K562 (cell line): ENCODE measurements around the gene RSPH6A. TPM values are rescaled to one million over a fixed set of nuclear protein-coding genes. Genes with fewer than 3 reads are reported as not detected.

Experiments
- ATAC-seq: fragments of 200-7000 bp; cut with Tn5 transposase; 3 replicates; pipeline ENCODE4 v1.9.1; 2020; ENCODE audit warnings: moderate library complexity
- BruUV-seq: library from RNA; stranded (reverse); fragments of 400-500 nt; replicated peaks from 2 replicates; lab custom pipeline; 2021; lab: Mats Ljungman, UMichigan
- CTCF ChIA-PET: fragments of 300-600 bp; formaldehyde crosslinking; extraction: SDS; loops from one replicate; lab custom pipeline; 2021; ENCODE audit warnings: low intra/inter-chr PET ratio; lab: Yijun Ruan, JAX
- POLR2A ChIA-PET: fragments of 300-600, 350-650 bp; sonication (Branson Sonifier 250); formaldehyde crosslinking; extraction: SDS; loops from one replicate; lab custom pipeline; 2021; ENCODE audit warnings: antibody characterized with exemption, inconsistent platforms; lab: Yijun Ruan, JAX
- DNase-seq, 4 experiments: peaks; one replicate each; pipeline versions ENCODE4 v3.0.0 to v3.0.0-alpha.2; 2011 to 2018; ENCODE audit warnings: low spot score in 3 of 4, mixed read lengths in 3 of 4; ENCODE audit errors: extremely low read depth in 1 of 4
- FAIRE-seq: peaks from 2 replicates; lab custom pipeline; 2011; peaks lifted over from hg19 to GRCh38; lab: Jason Lieb, UNC
- H2AFZ ChIP-seq: 2 replicates; pipeline ENCODE4 v1.6.0; 2011; ENCODE audit warnings: low read depth, low read length, control low read depth, inconsistent platforms
- H3K27ac ChIP-seq: fragments of 200-600 bp; 3 replicates; pipeline ENCODE4 v1.8.0; 2011; ENCODE audit warnings: low read depth, mild to moderate bottlenecking, control low read depth, inconsistent platforms, low read length, moderate library complexity, mixed read lengths; ENCODE audit errors: extremely low read depth
- H3K27me3 ChIP-seq, 2 experiments: fragments of 300-600 bp in 1 of 2; 2 replicates in 1 of 2; 3 replicates in 1 of 2; pipeline versions ENCODE4 v1.6.0 to v1.8.0; 2011; ENCODE audit warnings: inconsistent platforms in 2 of 2, low read length in 2 of 2, mild to moderate bottlenecking in 1 of 2, mixed read lengths in 1 of 2, moderate library complexity in 1 of 2; ENCODE audit not compliant: control insufficient read depth in 2 of 2, insufficient read depth in 2 of 2
- H3K36me3 ChIP-seq: fragments of 300-600 bp; 3 replicates; pipeline ENCODE4 v1.8.0; 2011; ENCODE audit warnings: mild to moderate bottlenecking, low read length, inconsistent platforms; ENCODE audit not compliant: control insufficient read depth, insufficient read depth
- H3K4me1 ChIP-seq, 2 experiments: fragments of 200-600 bp in 1 of 2; replicated peaks in 1 of 2; 2 replicates in 1 of 2; 3 replicates in 1 of 2; pipeline versions ENCODE4 v1.5.1 to v1.8.0; 2011; ENCODE audit warnings: inconsistent platforms in 2 of 2, low read length in 2 of 2, mild to moderate bottlenecking in 1 of 2, mixed read lengths in 1 of 2, moderate library complexity in 1 of 2; ENCODE audit not compliant: control insufficient read depth in 2 of 2, insufficient read depth in 2 of 2
- H3K4me2 ChIP-seq: 2 replicates; pipeline ENCODE4 v1.6.1; 2011; ENCODE audit warnings: low read length, control low read depth, inconsistent platforms, mixed read lengths; ENCODE audit not compliant: insufficient read depth
- H3K4me3 ChIP-seq: fragments of 200-600 bp; sonication (generic), shearing (Covaris generic); 2 replicates; pipeline ENCODE4 v1.5.1; 2016; ENCODE audit warnings: control low read depth, inconsistent platforms
- H3K79me2 ChIP-seq: fragments of 200-600 bp; 3 replicates; pipeline ENCODE4 v1.8.0; 2011; ENCODE audit warnings: low read length, inconsistent platforms; ENCODE audit not compliant: control insufficient read depth, insufficient read depth
- H3K9ac ChIP-seq, 2 experiments: 2 replicates each; pipeline versions ENCODE4 v1.6.0 to v1.6.1; 2011; ENCODE audit warnings: low read depth in 2 of 2, low read length in 2 of 2, control low read depth in 1 of 2, inconsistent platforms in 1 of 2, mild to moderate bottlenecking in 1 of 2, mixed read lengths in 1 of 2; ENCODE audit not compliant: insufficient read depth in 1 of 2
- H3K9me1 ChIP-seq: one replicate; pipeline ENCODE4 v1.6.0; 2011; ENCODE audit warnings: inconsistent platforms, mild to moderate bottlenecking, low read length, moderate library complexity; ENCODE audit not compliant: control insufficient read depth, insufficient read depth
- H3K9me3 ChIP-seq: replicated peaks from 2 replicates; pipeline ENCODE4 v1.5.1; 2011; ENCODE audit warnings: low read depth, low read length, inconsistent platforms; ENCODE audit not compliant: control insufficient read depth, insufficient read depth
- H4K20me1 ChIP-seq: replicated peaks from 2 replicates; pipeline ENCODE4 v1.6.1; 2011; ENCODE audit warnings: low read length, inconsistent platforms, mixed read lengths; ENCODE audit not compliant: control insufficient read depth, insufficient read depth
- CCNT2 ChIP-seq: IDR thresholded peaks from 2 replicates; pipeline ENCODE4 v1.6.1; 2011; ENCODE audit warnings: borderline replicate concordance, low read depth, mild to moderate bottlenecking, moderate library complexity, mixed read lengths, low read length; ENCODE audit not compliant: insufficient read length; ENCODE audit errors: extremely low read depth
- DACH1 ChIP-seq: fragments of 450-650 bp; IDR thresholded peaks from 2 replicates; pipeline ENCODE4 v1.6.1; 2018; ENCODE audit not compliant: partially characterized antibody
- NFYB ChIP-seq: IDR thresholded peaks from 2 replicates; pipeline ENCODE4 v1.6.1; 2011; ENCODE audit warnings: mild to moderate bottlenecking, moderate library complexity; ENCODE audit not compliant: insufficient read length; ENCODE audit errors: extremely low read depth
- POLR2G ChIP-seq: fragments of 200-400 bp; formaldehyde crosslinking; IDR thresholded peaks from 2 replicates; pipeline ENCODE4 v1.6.1; 2017; ENCODE audit warnings: low read depth, mild to moderate bottlenecking, antibody characterized with exemption, low read length, moderate library complexity
- SLC30A9 ChIP-seq: fragments of 250-450 bp; sonication (Bioruptor Pico); IDR thresholded peaks from 2 replicates; pipeline ENCODE4 v1.8.0; 2022; ENCODE audit warnings: mild to moderate bottlenecking, moderate library complexity
- SNAPC5 ChIP-seq: fragments of 250-450 bp; sonication (Bioruptor Pico); IDR thresholded peaks from 2 replicates; pipeline ENCODE4 v1.8.0; 2021; ENCODE audit warnings: moderate library complexity, mild to moderate bottlenecking, inconsistent platforms
- TAF1 ChIP-seq: IDR thresholded peaks from 2 replicates; pipeline ENCODE4 v1.6.1; 2011; ENCODE audit warnings: mild to moderate bottlenecking, low read length, moderate library complexity; ENCODE audit not compliant: insufficient read depth, control insufficient read depth, severe bottlenecking; ENCODE audit errors: extremely low read depth
- THRAP3 ChIP-seq: fragments of 450-650 bp; IDR thresholded peaks from 2 replicates; pipeline ENCODE4 v1.6.1; 2016; ENCODE audit warnings: mild to moderate bottlenecking, inconsistent platforms, borderline replicate concordance
- WGBS: fragments of 100-300 bp; shearing (Covaris generic); methylation state at CpG from one replicate; pipeline ENCODE4 v1.1.6; 2016; ENCODE audit warnings: low coverage, mixed read lengths; ENCODE audit not compliant: insufficient coverage; ENCODE audit errors: missing lambda C conversion rate; 5-methylcytosine and 5-hydroxymethylcytosine counted together
- in situ Hi-C: fragments of 300-500 bp; cut with MboI; formaldehyde crosslinking; loops from 4 replicates; pipeline ENCODE4 v1.15.0; 2018; ENCODE audit warnings: inconsistent platforms, mixed read lengths
- intact Hi-C: fragments of 100-400 bp; cut with micrococcal nuclease; formaldehyde crosslinking; loops from 2 replicates; pipeline ENCODE4 v1.14.2; 2022
- polyA plus RNA-seq, 8 experiments: library from polyadenylated mRNA; depleted of rRNA in 4 of 8; stranded (reverse) in 5 of 8; unstranded in 3 of 8; fragments of >200 nt; fragmentation: Nextera tagmentation in 2 of 8; fragmentation: Illumina TruSeq in 1 of 8; extraction: Ambion mirVana in 2 of 8; extraction: Trizol in 1 of 8; gene quantifications; 2 replicates each; pipeline versions ENCODE4 v1.2.1 to v1.2.3, GENCODE V29; 2011 to 2014; ENCODE audit warnings: inconsistent platforms in 1 of 8, missing spikeins in 1 of 8
- total RNA-seq, 7 experiments: library from RNA; depleted of rRNA in 6 of 7; stranded (reverse); fragments of >200 nt in 6 of 7; fragmentation: Illumina TruSeq in 2 of 7; extraction: Trizol in 2 of 7; gene quantifications; 2 replicates each; pipeline versions ENCODE4 v1.2.1 to v1.2.3, GENCODE V29; 2011 to 2021; ENCODE audit warnings: low replicate concordance in 1 of 7
- TF ChIP-seq, protein P1 (sequence below): sonication (generic); formaldehyde crosslinking; IDR thresholded peaks from 2 replicates; pipeline ENCODE4 v1.8.1; 2023; ENCODE audit warnings: mild to moderate bottlenecking, missing genetic modification reagents

Gene RSPH6A
- total and polyA plus RNA-seq, 9 of the 15 experiments (the other 6 are each of a cell fraction or from before 2014, with no cell fraction given): 0.03 to 0.15 (median 0.07) TPM; not detected in 5

DNA sequence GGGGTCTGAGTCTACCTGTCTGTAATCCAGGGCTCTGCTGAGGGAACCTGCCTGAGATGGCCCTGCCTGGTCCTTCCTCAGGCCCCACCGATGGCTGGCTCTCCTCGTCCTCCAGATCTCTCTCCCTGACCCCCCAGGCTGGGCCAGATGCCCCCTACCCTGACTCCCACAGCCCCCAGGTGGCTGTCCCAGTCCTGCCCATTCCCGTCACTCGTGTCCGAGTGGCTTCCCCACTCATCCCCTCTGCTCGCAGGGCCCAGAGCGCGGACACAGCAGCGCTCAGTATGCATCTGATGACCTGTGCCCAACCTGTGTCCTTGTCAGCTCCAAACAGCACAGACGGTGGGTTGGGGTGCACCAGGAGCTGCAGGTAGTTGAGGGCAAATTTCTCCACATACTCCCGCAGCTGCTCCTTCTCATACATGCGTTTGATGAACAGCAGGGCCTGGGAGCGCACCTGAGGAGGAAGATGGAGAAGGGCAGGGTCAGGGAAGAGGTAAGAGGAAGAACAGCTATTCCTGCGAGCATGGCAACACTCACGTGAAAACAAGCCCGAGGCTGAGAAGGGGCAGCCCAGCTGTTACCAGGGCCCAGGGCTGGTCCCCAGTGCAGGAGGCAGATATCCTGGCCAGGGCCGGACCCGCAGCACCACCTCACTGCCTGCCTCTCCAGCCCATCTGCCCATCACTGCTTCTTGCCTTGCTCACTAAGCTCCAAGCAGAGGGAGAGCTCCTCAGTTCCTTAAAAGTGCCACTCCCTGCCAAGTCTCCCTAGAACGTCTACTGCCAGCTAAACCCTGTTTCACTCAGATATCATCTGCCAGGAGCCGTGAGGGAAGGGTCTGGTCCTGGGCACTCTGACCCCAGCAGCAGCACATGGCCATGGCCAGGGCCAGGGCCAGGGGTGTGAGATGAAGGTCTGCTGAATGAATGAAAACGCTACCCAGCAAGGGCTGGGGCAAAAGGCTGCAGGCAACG, 11.1 kb upstream of the RSPH6A start:
- Histone ChIP-seq H3K36me3 (peaks cover 93% of the 10 kb centered on the region; the same call in 2 of the 3 replicates), H3K4me1 (peaks cover 0 to 3% of the 10 kb centered on the region in 2 experiments; a peak in 1 of 5 replicates), H3K27me3 (no peaks in the 10 kb centered on the region), H3K4me2 (no peak overlapping the region), H3K9me1 (peaks cover 6% of the 10 kb centered on the region), H3K9ac (no peak overlapping the region; a peak in 1 of 4 replicates), H2AFZ (no peak overlapping the region), H3K9me3 (no peaks in the 10 kb centered on the region), H4K20me1 (no peaks in the 10 kb centered on the region), H3K79me2 (no peaks in the 10 kb centered on the region), H3K27ac (no peak overlapping the region), H3K4me3 (no peak overlapping the region)
- TF ChIP-seq THRAP3 (no peak), POLR2G (peak; percentile 44)
- no TSS peak for BruUV-seq
- DNase-seq (no peak), FAIRE-seq (no peak), ATAC-seq (no peak)
- WGBS: 85% methylated on average over 21 of the region's 22 CpGs
- in situ Hi-C loops: no loop called here
- CTCF ChIA-PET: no interaction called here
- POLR2A ChIA-PET: interaction anchor here (0.6 to 1.7 kb wide), 6 partner anchors 9 to 137 kb away, joined by 3 to 5 read pairs (median 3); no protein-coding TSS in a partner anchor
- intact Hi-C loops: no loop called here

DNA sequence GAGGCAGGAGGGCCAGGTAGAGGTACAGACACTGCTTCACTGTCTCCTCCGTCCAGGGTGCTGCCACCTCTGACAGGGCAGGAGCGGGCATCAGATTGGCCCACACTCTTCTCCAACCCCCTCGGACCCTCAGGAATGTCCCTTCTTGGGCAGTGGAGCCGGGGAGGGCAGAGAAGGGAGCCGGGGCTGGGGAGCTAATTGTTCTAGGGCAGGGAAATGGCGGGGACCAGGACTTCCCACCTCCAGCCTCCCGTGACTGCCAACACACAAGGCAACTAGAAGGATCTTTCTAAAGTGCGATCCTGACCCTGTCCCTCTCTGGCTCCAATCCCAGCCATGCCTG, 10.1 kb upstream of the RSPH6A start:
- 98% methylated on average over 8 of the region's 8 CpGs for WGBS
- DNase-seq (no peak), FAIRE-seq (no peak)
- TF ChIP-seq SNAPC5 (CRISPR knock-in tag): no peak
- TF ChIP-seq, protein P1, sequence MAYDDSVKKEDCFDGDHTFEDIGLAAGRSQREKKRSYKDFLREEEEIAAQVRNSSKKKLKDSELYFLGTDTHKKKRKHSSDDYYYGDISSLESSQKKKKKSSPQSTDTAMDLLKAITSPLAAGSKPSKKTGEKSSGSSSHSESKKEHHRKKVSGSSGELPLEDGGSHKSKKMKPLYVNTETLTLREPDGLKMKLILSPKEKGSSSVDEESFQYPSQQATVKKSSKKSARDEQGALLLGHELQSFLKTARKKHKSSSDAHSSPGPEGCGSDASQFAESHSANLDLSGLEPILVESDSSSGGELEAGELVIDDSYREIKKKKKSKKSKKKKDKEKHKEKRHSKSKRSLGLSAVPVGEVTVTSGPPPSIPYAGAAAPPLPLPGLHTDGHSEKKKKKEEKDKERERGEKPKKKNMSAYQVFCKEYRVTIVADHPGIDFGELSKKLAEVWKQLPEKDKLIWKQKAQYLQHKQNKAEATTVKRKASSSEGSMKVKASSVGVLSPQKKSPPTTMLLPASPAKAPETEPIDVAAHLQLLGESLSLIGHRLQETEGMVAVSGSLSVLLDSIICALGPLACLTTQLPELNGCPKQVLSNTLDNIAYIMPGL: no peak
- no peak for TF ChIP-seq NFYB
- no peak for TF ChIP-seq DACH1
- TF ChIP-seq SLC30A9 (CRISPR knock-in tag): no peak
- TF ChIP-seq CCNT2: no peak
- TF ChIP-seq TAF1: no peak

More for the DNA sequence above, 10.1 kb upstream of the RSPH6A start:
- POLR2A ChIA-PET: interaction anchor here (0.7 to 1.7 kb wide), 3 partner anchors 11 to 156 kb away, joined by 3 to 5 read pairs (median 3); no protein-coding TSS in a partner anchor
- Histone ChIP-seq H3K27ac (no peak overlapping the region), H3K4me3 (no peak overlapping the region), H3K79me2 (no peaks in the 10 kb centered on the region), H3K9me3 (no peaks in the 10 kb centered on the region), H3K9ac (peak overlapping the region in 1 of 2 experiments; percentile 26; a peak in 1 of 4 replicates), H3K4me2 (no peak overlapping the region), H3K36me3 (peaks cover 96% of the 10 kb centered on the region; the same call in 2 of the 3 replicates), H3K4me1 (peaks cover 0 to 8% of the 10 kb centered on the region in 2 experiments; a peak in 1 of 5 replicates), H3K27me3 (no peaks in the 10 kb centered on the region), H3K9me1 (peaks cover 6% of the 10 kb centered on the region), H4K20me1 (0 out of 2 replicates have a peak, but pooled peaks cover 3% of the 10 kb centered on the region), H2AFZ (no peak overlapping the region)
- in situ Hi-C loops: no loop called here
- CTCF ChIA-PET: no interaction called here
- ATAC-seq: no peak
- intact Hi-C loops: no loop called here
- no TSS peak for BruUV-seq
